Activated T-cell treated with anti-CD3 and anti-CD28 coated beads for 24 hours (primary cell): ENCODE data around the gene ADGRG3.

Source experiments
- DNase-seq: peaks from one replicate; pipeline ENCODE4 v3.0.0-alpha.2; 2020; ENCODE audit warnings: low read depth

ADGRG3 gene

DNA sequence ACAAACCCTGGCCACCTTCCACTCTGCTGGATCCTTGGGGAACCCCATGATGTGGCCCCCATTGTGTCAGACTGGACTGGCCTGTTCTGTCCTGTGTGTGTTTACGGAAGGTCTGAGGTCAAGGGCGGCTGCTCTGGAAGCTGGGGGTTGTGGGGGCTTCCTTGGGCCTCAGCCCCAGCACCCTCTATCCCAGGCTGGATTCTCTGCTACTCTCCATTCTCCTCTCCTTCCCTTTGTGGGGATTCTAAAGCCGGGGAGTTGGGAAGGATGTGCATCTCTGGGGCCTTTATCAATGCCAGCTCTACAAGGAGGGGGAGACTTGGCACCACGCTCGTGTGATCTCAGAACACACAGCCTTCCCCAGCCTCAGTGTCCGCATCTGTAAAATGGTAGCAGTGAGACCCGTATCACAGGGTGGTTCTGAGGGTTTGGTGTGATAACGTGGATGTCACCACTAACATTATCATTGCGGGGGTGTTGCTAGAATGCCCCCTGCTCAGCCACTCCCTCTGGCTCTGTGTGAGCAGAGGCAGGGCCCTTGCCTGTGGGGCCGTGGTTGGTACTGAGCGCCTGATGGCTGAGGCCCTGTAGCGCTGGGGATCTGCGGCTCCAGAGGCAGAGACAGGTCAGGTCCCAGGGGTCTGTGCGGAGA lies 21.6 kb upstream of the ADGRG3 start:
- no peak for DNase-seq

DNA sequence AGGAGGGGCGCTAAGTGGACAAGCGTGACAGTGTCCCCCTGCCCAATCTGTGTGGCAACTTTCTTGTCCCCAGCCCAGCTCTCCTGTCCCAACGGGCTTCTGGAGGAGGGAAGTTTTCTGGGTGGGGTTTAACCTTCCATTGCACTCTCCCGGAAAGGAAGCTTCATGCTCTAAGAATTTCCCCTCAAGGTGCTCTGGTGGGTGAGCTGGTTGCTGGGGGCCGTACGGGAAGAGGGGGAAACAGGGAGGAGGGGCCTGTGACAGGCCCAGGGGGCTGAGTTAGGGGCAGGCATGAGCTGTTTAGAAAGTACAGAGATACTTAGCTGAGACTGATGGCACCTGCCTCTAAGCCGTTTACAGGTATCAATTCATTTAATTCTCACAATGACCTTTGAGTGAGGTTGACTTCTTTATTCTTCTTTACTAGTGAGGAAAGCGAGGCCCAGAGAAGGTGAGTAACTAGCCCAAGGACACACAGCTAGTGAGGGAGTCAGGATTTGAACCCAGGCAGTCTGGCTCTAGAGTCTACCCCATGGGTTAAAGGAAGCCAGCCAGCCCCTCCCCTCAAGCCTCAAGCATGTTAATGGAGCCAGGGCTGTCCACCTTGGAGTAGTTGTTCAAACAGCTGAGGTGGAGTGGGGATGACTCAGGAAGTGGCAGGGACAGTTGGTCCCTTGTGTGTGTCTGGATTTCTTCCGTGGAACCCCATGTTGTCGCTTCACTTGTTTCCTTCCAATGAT lies 20.8 kb upstream of the ADGRG3 start:
- no peak for DNase-seq

DNA sequence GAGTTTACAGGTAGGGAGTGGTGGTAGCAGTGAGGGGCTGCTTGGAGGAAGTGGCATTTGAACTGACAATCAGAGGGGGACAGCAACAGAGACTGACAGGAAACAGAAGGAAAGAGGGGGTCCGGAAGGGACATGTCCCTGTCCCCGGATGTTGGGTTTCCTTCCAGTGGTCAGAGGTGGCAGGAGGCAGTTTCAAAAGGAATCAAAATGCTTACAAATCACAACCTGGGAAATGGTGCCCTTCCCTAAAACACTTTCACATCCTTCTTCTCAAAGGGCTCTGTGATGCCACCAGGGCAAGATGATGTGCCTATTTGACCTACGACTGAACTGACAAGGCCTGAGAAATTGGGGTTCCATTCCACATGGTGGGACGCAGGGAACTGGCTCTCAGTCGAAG lies 20.0 kb upstream of the ADGRG3 start:
- no peak for DNase-seq

DNA sequence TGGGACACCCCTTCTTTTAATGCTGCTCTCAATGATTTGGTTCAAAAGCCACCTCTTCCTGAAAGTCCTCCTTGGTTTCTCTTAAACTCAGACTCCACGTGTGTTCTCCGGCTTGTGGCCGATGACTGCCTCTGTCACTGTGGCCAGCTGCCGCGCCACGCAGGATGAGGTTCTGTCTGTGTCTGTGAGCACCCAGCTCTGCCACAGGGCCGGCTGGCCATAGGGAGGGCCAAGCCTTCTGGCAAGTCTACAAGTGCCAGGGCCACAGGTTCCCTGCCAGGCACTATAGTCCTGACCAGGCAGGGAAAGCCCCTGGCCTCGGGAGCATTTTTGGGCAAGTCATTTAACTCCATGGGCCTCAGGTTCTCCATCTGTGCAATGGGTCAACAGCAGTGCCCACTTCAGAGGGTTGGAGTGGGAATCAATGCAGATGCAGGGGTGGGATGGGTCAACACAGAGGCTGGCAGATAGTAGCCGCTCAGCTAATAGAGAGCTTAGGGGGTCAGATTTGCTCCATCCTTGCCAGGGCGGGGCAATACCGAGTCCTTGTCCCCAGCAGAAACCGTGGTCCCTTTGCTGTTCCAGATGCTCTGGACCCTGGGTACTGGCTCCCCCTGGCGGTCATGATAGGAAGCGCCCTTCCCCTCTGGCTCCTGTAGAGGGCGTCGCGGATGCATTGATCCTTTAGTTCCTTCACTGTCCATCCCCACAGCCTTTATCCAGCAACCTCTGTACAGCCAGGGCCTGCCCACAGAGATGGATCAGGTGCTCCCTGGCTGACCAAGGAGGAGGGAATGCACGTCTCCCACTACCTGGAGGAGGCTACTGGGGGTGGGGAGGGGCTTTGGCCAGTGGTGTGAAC lies 19.3 kb upstream of the ADGRG3 start:
- peak; percentile 80 for DNase-seq

DNA sequence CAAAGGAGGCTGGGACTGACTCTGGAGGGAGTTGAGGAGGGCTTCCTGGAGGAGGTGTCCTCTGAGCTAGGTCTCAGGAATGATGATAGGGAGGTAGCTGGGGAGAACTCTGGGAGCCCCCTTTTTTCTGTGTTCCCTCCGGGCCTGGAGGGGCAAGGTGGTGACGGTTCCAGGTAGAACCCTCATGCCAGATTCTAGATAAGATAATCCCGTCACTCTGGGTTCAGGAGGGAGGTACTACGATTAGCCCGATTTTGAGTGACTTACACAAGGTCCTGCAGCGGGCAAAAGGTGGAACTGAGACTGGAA lies 18.7 kb upstream of the ADGRG3 start:
- DNase-seq: no peak

DNA sequence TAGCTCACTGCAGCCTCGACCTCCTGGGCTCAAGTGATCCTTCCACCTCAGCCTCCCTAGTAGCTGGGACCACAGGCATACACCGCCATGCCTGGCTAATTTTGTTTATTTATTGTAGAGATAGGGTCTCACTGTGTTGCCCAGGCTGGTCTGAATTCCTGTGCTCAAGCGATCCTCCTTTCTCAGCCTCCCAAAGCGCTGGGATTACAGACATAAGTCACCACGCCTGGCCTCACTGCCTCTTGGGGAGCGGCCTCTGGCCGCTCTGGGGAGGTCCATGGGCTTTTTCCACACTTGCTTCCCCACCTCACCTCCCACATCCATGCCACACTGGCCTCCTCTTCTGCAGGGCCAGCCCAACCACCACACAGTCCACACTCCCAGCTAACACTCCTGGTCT lies 18.3 kb upstream of the ADGRG3 start:
- DNase-seq: no peak

DNA sequence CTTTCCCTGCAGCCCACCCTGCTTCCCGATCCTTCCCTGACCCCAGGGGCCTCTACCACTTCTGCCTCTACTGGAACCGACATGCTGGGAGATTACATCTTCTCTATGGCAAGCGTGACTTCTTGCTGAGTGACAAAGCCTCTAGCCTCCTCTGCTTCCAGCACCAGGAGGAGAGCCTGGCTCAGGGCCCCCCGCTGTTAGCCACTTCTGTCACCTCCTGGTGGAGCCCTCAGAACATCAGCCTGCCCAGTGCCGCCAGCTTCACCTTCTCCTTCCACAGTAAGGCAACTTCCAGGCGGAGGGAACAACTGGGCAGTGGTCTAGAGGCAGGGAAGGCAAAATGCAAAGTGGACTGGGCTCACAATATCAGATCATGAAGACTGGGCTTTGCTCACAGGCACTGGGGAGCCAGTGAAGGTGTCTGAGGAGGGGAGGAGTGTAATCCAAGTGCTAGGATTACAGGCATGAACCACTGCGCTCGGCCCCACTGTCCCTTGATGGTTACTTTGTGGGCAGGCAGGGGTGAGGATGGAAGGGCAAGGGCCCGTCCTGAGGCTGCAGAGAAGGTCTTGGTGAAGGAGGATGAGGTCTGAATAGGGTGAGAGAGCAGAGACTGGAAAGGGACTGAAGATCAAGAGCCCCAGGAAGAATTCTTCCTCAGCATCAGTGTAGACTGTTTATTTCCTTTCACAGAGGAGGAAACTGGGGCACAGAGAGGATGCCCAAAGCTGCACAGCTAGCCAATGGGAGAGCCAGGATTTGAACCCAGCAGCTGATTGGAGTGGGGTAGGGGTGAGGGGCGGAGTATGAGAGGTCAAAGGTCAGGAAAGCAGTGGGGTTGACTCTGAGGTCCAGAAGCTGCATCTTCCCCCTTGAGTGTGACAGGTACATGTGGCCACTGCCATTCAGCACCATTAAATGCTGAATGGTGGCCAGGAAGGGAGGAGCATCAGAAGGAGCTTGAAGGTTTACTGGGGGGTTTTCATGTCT lies 16.5 kb upstream of the ADGRG3 start:
- DNase-seq: no peak

DNA sequence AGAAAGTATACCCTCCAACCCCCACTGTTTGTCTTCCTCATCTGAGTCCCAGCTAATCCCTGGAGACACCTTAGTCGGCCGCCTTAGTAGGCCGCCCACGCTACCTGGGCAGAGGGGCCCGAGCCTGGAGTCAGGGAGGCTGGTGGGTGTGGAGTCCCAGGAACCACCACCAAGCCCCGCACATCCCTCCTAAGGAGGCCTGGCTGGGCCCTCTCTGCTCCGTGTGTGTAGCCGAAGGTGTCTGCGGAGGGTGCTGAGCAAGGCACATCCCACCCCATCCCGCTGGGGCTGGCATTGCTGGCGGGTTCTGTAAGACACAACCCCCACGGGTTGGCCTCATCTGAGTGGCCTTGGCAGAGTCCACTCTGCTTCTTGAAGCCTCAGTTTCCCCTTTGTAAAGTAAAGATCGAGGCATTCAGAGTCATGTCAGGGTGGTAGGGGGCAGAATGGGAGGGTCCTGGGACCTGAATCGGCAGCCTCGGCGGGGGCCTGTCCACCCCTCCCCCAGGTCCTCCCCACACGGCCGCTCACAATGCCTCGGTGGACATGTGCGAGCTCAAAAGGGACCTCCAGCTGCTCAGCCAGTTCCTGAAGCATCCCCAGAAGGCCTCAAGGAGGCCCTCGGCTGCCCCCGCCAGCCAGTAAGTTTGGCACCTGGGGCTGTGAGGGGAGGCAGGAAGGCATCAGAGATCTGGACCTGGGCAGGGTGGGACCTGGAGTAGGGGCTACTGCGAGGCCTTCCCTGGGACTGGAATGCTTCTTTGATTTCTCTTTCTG lies 15.2 kb upstream of the ADGRG3 start:
- no peak for DNase-seq

DNA sequence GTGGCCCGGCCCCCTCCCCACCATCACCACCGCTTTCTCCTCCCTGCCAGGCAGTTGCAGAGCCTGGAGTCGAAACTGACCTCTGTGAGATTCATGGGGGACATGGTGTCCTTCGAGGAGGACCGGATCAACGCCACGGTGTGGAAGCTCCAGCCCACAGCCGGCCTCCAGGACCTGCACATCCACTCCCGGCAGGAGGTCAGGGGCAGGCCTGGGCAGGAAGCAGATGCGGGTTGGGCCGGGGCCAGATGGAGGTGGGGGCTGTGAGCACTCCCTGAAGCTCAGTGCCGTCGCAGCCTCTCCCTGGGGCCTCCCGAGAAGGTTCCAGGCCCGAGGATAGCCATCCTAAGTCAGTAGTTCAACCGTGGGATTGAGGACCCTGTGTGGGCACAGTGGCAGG lies 14.2 kb upstream of the ADGRG3 start:
- DNase-seq: no peak

DNA sequence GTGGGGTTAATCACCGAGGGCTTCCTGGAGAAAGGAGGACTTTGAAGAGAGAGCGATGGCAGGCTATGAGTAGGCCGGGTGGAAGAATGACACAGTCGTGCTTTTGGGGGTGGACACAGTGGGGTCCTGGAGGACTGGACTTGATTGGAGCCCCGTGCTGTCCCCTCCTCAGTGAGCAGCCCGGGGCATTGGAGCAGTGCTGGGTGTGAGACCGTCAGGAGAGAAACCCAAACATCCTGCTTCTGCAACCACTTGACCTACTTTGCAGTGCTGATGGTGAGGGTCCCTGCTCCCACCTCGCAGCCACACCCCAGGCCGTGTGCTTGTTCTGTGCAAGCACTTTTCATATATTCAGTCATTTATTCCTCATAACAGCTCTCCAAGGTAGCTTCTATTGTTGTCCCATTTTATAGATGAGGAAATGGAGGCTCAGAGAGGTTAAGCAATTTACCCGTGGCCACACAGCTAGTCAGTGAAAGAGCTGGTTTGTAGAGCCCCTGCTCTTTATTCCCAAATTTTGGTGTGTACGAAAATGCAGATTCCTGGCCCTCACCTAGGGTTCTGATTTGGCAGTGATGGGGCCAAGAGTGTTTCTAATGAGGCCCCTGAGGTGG lies 11.7 kb upstream of the ADGRG3 start:
- no peak for DNase-seq

DNA sequence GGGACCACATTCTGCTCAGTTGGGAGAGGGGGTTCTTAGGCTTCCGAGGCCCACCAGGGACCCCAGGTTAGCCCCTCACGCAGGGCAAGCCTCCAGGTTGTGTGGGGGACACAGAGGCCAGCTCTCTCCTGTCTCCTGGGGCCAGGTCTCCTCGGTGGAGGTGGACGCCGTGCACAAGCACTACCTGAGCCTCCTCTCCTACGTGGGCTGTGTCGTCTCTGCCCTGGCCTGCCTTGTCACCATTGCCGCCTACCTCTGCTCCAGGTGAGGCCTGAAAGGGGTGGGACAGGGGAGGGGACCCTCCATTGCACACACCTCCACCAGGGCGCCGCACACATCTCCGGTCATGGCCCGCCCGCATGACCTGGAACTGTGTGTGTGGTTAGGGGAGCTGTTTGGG lies 10.9 kb upstream of the ADGRG3 start:
- no peak for DNase-seq

DNA sequence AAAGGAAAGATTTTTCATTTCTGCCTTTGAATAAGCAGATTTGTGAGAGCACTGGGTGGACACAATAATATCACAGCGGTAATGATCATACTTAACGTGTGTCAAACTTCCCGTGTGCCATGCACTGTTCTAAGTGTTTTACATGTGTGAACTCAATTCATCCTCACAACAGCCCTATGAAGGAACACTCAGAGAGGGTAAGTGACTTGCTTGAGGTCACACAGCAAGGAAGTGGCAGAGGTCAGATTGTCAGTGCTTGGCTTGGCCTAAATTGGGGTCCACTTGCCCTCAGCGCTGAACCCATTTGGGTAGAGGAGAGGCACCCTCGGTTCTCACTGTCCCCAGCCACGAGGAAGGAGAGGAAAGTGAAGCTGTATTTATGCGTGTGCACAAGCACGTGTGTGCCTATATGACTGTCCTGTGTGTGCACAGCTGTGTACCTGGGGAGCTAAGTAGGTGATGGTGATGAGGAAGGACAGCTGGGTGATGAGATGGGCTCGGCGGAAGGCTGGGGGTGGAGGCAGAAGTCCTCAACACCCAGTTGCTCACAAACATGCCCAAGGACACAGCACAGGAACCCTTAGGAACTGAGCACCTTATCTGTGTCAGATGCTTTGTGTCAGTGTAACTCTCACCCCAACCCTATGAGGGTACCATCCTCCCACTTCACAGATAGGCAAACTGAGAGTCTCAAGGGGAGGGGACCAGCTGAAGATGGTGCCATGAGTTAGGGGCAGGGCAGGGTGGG lies 9.8 kb upstream of the ADGRG3 start:
- no peak for DNase-seq

DNA sequence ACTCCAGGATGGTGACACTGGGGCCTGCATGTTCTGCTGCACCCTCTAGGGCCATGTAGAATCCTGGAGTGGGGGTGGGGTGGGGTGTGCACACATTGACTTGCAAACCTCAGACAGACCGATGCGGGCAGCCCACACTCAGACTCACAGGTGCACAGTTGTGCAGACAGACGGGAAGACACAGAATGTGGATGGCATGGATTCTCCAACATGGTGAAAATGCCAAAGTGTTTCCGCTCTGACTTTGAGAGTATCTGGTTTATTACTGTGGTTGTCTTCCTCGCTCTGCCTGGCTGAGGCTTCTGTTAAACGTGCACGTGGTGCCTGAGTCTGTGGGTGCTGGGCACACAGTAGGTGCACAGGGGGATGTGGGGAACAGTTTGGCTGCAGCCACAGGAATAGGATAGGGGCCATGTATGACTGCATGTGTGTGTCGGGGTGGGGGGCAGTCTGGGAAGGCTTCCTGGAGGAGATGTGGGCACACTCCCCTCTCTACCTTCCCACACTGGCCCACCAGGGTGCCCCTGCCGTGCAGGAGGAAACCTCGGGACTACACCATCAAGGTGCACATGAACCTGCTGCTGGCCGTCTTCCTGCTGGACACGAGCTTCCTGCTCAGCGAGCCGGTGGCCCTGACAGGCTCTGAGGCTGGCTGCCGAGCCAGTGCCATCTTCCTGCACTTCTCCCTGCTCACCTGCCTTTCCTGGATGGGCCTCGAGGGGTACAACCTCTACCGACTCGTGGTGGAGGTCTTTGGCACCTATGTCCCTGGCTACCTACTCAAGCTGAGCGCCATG lies 9.0 kb upstream of the ADGRG3 start:
- DNase-seq: no peak

DNA sequence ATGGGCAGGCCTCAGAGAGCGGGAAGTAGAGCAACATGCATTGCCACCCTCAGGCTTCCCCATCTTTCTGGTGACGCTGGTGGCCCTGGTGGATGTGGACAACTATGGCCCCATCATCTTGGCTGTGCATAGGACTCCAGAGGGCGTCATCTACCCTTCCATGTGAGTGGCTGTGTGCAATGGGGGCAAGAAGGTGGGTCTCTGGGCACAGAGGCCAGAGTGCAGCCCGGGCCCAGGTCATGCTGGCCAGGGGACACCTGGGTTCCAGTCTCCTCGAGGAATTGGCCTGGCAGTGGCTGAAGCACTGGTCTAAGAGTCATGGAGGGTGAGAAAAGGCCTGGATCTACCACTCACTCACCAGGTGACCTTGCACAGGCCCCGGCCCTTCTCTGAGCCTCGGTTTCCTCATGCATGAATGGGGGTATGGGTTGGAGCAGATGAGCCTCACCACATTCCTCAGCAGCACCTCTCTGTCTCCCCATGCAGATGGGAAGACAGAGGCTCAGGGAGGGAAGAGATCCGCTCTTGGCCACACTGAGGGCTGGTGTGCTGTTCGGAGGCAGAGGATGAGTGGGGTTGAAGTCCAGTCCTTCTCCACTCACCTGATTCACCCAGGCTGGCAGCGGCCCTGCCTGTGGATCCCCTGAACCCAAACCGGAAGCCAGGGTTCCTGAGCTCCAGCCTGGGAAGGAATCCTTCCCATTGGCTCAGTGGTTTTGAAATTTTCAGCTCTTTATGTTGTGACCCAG lies 7.2 kb upstream of the ADGRG3 start:
- DNase-seq: no peak

DNA sequence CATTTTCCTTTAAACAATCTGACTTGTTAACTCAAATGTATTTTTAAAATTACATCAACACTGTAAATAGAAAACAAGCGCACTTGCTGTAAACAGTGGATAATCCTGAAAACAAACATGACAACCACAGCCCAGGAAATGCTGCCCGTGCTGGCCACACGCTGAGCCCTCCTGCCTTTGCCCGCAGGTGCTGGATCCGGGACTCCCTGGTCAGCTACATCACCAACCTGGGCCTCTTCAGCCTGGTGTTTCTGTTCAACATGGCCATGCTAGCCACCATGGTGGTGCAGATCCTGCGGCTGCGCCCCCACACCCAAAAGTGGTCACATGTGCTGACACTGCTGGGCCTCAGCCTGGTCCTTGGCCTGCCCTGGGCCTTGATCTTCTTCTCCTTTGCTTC lies 6.6 kb upstream of the ADGRG3 start:
- DNase-seq: no peak

DNA sequence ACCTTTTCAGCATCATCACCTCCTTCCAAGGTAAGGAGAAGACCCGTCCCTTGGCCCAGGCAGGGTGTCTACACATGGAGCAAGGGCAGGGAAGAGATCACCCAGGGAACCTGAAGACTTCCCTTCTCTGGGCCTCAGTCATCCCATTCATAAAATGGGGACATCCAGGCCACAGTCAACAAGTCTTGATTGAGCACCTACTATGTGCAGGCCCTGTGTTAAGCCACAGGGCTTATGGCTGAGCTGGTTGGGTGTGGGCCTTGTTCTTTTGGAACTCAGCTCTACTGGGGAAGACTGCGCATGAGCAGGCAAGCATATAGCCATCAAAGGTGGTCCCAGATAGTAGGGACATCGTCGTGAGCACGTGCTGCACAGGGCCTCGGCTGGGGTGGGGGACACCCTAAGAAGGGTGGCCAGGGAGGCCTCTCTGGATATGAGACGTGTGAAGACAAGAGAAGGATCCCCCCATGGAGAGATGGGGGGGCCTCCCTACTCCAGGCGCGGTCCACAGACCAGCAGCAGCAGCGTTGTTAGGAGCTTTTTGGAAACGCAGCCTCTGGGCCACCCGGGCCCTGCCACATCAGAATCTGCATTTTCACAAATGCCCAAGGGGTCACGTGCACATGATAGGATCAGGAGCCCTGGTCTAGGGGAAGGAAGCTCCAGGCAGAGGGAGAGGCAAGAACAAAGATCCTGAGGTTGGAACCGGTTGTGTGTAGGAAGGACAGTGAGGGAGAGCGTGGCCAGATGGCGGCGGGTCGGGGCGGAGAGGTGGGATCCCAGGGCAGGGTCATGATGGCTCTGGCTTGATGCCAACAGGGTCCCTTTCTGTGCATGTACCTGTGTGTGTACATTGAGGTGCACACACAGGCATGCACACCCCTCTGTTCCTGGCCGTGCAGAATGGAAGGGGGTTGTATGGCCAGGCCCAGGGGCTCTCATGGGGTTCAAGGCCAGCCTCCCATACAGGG lies 5.9 kb upstream of the ADGRG3 start:
- no peak for DNase-seq

DNA sequence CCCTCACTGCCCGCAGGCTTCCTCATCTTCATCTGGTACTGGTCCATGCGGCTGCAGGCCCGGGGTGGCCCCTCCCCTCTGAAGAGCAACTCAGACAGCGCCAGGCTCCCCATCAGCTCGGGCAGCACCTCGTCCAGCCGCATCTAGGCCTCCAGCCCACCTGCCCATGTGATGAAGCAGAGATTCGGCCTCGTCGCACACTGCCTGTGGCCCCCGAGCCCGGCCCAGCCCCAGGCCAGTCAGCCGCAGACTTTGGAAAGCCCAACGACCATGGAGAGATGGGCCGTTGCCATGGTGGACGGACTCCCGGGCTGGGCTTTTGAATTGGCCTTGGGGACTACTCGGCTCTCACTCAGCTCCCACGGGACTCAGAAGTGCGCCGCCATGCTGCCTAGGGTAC lies 4.7 kb upstream of the ADGRG3 start:
- no peak for DNase-seq
